Measurements from ENCODE around the gene RIPOR1. TPM values are rescaled to one million over a fixed set of nuclear protein-coding genes. Genes with fewer than 3 reads are reported as not detected.

RIPOR1 gene
- total RNA-seq, 2 donors from 2014 or later = 43.9 to 66.9 TPM

- TF ChIP-seq CTCF (IDR thresholded peaks at IDR 0.05) = peak; percentile 41 to 76
- no peaks in the 10 kb centered on the region for H3K36me3 ChIP-seq
- no peaks in the 10 kb centered on the region for H3K4me1 ChIP-seq
- no peaks in the 10 kb centered on the region for H3K27me3 ChIP-seq
- peak; percentile 89 for DNase-seq (ENCODE audit: low spot score)
- no peak overlapping the region for H3K4me3 ChIP-seq
- no peaks in the 10 kb centered on the region for H3K9me3 ChIP-seq
- no peak overlapping the region for H3K27ac ChIP-seq
These were observed 14.2 kb upstream of the RIPOR1 start for GRCh38 chr16:67514382-67514828.

GRCh38 chr16:67516296-67517154 is 12.1 kb upstream of the RIPOR1 start:
- H3K36me3 ChIP-seq = no peaks in the 10 kb centered on the region
- H3K9me3 ChIP-seq = no peaks in the 10 kb centered on the region
- TF ChIP-seq CTCF (IDR thresholded peaks at IDR 0.05) = no peak
- H3K27ac ChIP-seq = no peak overlapping the region
- no peak overlapping the region for H3K4me3 ChIP-seq
- DNase-seq (ENCODE audit: low spot score) = no peak
- H3K4me1 ChIP-seq = peaks cover 0 to 8% of the 10 kb centered on the region in 2 donors
- H3K27me3 ChIP-seq = no peaks in the 10 kb centered on the region

GRCh38 chr16:67517155-67517445 is 11.5 kb upstream of the RIPOR1 start:
- no peak for DNase-seq (ENCODE audit: low spot score)
- Histone ChIP-seq H3K4me1 (peaks cover 0 to 12% of the 10 kb centered on the region in 2 donors), H3K36me3 (no peaks in the 10 kb centered on the region), H3K27me3 (no peaks in the 10 kb centered on the region), H3K4me3 (no peak overlapping the region), H3K27ac (no peak overlapping the region), H3K9me3 (no peaks in the 10 kb centered on the region)
- no peak for TF ChIP-seq CTCF (IDR thresholded peaks at IDR 0.05)

- no peaks in the 10 kb centered on the region for H3K9me3 ChIP-seq
- no peaks in the 10 kb centered on the region for H3K27me3 ChIP-seq
- no peak for DNase-seq (ENCODE audit: low spot score)
- H3K27ac ChIP-seq = no peak overlapping the region
- peaks cover 0 to 12% of the 10 kb centered on the region in 2 donors for H3K4me1 ChIP-seq
- TF ChIP-seq CTCF (IDR thresholded peaks at IDR 0.05) = no peak
- no peak overlapping the region for H3K4me3 ChIP-seq
- no peaks in the 10 kb centered on the region for H3K36me3 ChIP-seq
These were observed 10.8 kb upstream of the RIPOR1 start for GRCh38 chr16:67517661-67518423.

GRCh38 chr16:67518676-67519075 is 10.0 kb upstream of the RIPOR1 start:
- Histone ChIP-seq H3K27ac (no peak overlapping the region), H3K4me3 (no peak overlapping the region), H3K36me3 (no peaks in the 10 kb centered on the region), H3K27me3 (no peaks in the 10 kb centered on the region), H3K4me1 (peaks cover 0 to 12% of the 10 kb centered on the region in 2 donors), H3K9me3 (no peaks in the 10 kb centered on the region)
- no peak for TF ChIP-seq CTCF (IDR thresholded peaks at IDR 0.05)
- DNase-seq (ENCODE audit: low spot score) = no peak
